ENCODE measurements around the gene CTSD. TPM values are rescaled to one million over a fixed set of nuclear protein-coding genes. Genes with fewer than 3 reads are reported as not detected.

Gene CTSD
- total RNA-seq, 1 donor from 2014 or later: 425 TPM

DNA sequence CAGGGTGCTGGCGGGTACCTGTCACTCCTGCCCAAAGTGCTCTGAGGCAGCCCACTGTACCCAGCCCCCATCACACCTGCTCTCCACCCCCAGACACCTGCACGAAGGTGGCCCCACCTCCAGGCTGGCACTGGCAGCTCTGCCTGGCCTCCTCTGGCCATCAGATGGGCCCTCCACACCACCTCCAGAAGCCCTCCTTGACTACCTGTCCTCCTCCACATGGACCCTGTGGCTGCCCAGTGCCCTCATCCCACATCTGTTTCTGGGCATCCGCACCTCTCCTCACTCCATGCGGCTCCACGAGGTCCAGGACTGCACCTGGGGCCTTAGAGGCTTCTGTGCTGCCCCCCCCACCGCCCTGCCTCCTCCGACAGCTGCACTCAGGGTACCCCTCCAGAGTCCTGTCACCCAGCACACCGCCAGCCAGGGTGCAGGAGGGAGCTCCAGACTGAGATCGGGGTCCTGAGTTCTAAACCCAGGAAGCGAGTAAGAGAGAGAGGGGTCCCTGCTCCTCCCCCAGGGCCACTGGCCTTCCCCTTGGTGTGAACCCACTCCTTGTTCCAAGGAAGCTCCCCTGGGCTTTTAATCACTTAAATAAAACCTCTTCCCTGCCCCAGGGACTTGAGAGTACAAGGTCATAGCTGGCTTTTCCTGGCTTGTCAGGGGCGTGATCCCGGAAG is 1.7 kb downstream of the CTSD start:
- TF ChIP-seq, protein P1, sequence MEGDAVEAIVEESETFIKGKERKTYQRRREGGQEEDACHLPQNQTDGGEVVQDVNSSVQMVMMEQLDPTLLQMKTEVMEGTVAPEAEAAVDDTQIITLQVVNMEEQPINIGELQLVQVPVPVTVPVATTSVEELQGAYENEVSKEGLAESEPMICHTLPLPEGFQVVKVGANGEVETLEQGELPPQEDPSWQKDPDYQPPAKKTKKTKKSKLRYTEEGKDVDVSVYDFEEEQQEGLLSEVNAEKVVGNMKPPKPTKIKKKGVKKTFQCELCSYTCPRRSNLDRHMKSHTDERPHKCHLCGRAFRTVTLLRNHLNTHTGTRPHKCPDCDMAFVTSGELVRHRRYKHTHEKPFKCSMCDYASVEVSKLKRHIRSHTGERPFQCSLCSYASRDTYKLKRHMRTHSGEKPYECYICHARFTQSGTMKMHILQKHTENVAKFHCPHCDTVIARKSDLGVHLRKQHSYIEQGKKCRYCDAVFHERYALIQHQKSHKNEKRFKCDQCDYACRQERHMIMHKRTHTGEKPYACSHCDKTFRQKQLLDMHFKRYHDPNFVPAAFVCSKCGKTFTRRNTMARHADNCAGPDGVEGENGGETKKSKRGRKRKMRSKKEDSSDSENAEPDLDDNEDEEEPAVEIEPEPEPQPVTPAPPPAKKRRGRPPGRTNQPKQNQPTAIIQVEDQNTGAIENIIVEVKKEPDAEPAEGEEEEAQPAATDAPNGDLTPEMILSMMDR (IDR thresholded peaks at IDR 0.05; ENCODE audit: insufficient read depth, low read length, poor library complexity, severe bottlenecking): no peak
- no peaks in the 10 kb centered on the region for H3K27me3 ChIP-seq (ENCODE audit: control insufficient read depth, insufficient read depth, low read length)
- no peaks in the 10 kb centered on the region for H3K36me3 ChIP-seq (ENCODE audit: control insufficient read depth, insufficient read depth, low read length)
- no peak for DNase-seq (ENCODE audit: low read depth)
- peak overlapping the region; percentile 94 for H3K4me3 ChIP-seq (ENCODE audit: low read depth, low read length)

DNA sequence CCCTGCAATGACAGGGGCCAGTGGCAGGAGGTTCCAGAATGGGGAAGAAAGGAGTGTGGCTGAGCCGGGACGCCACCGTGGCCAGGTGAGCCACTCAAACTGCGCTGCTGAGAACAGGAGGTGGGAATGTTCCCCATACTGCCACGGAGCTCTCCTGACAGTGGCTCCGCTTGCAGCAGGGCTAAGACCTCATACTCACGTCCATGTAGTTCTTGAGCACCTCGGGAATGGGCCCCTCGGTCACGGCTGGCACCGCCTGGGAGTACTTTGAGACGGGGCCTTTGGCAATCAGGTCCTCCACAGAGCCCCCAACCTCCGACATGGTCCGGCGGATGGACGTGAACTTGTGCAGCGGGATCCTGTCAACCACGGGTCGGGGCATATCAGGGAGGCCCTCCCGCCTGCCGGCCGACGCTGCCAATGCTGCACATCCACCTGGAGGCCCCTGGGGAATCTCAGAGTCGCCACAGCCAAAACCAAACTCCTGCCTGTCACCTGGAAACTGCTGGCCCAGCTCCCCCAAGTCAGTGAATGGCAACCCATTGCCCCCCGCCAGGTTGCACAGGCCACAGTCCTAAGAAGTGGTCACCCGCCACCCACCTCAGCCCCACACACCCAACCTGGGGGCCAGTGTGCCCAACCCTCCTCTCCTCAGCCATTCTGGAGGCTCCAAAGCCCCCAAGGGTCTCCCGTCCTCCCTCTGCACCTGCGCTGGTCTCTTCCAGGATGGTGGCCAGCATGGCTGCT is 2.4 kb downstream of the CTSD start:
- no peaks in the 10 kb centered on the region for H3K36me3 ChIP-seq (ENCODE audit: control insufficient read depth, insufficient read depth, low read length)
- no peaks in the 10 kb centered on the region for H3K27me3 ChIP-seq (ENCODE audit: control insufficient read depth, insufficient read depth, low read length)
- no peak for DNase-seq (ENCODE audit: low read depth)
- TF ChIP-seq, protein P1 (IDR thresholded peaks at IDR 0.05; ENCODE audit: insufficient read depth, low read length, poor library complexity, severe bottlenecking): no peak
- no peak overlapping the region for H3K4me3 ChIP-seq (ENCODE audit: low read depth, low read length)

DNA sequence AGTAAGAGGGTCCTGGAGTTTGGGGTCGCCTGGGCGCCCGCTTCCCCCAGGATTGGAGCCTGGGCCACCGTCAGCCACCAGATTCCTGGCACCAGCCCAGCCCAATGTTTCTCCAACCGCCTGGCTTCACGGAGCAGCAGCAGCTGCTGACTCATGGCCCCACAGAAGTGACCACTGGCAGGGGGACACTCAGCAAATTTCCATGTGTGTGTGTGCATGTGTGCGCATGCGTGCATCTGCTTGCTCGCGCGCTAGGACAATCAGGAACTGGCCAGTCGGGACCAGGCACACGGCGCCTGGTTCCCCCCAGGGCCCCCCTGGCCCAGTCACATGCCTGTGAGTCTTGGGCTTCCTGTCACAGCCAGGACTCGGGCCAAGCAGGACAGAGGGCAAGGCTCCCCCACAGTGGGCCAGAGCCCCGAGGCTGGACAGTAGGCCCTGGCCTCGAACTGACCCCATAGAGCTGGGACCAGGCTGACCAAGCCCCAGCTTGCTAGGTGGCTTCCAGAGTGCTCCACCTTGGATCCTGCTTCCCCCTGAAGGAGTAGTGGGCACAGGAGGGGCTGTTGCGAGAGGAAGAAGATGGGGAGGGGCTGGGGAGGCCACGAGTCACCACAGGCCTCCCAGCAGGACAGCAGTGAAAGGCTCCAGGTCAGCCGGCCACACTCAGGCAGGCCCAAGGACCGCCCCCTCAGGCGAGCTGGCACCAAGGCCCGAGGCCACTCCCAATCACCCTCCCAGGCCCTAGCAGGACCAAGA is 3.2 kb downstream of the CTSD start:
- TF ChIP-seq, protein P1 (IDR thresholded peaks at IDR 0.05; ENCODE audit: insufficient read depth, low read length, poor library complexity, severe bottlenecking): no peak
- no peak overlapping the region for H3K4me3 ChIP-seq (ENCODE audit: low read depth, low read length)

DNA sequence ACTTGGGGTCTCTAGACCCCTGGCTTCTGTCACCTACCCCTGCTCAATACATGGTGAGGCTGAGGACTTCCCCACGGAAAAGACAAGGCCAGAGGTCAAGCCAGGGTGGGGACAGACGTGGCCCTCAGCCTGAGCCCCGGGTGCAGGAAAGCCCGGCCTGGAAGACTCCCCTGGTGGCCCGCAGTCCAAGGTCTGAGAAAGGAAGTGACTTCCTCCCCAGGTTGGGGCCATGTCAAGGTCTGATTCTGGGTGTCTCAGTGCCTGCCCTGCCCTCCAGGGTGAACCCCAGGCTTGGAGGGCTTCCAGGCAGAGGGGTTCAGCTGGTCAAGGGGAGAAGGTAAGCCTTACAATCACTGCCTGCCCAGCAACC is 3.9 kb downstream of the CTSD start:
- TF ChIP-seq, protein P1 (IDR thresholded peaks at IDR 0.05; ENCODE audit: insufficient read depth, low read length, poor library complexity, severe bottlenecking): no peak
- Histone ChIP-seq H3K36me3 (ENCODE audit: control insufficient read depth, insufficient read depth, low read length) (no peaks in the 10 kb centered on the region), H3K4me3 (ENCODE audit: low read depth, low read length) (no peak overlapping the region), H3K27me3 (ENCODE audit: control insufficient read depth, insufficient read depth, low read length) (no peaks in the 10 kb centered on the region)
- no peak for DNase-seq (ENCODE audit: low read depth)

More for the DNA sequence above, 3.2 kb downstream of the CTSD start:
- Histone ChIP-seq H3K27me3 (ENCODE audit: control insufficient read depth, insufficient read depth, low read length) (no peaks in the 10 kb centered on the region), H3K36me3 (ENCODE audit: control insufficient read depth, insufficient read depth, low read length) (no peaks in the 10 kb centered on the region)
- no peak for DNase-seq (ENCODE audit: low read depth)

DNA sequence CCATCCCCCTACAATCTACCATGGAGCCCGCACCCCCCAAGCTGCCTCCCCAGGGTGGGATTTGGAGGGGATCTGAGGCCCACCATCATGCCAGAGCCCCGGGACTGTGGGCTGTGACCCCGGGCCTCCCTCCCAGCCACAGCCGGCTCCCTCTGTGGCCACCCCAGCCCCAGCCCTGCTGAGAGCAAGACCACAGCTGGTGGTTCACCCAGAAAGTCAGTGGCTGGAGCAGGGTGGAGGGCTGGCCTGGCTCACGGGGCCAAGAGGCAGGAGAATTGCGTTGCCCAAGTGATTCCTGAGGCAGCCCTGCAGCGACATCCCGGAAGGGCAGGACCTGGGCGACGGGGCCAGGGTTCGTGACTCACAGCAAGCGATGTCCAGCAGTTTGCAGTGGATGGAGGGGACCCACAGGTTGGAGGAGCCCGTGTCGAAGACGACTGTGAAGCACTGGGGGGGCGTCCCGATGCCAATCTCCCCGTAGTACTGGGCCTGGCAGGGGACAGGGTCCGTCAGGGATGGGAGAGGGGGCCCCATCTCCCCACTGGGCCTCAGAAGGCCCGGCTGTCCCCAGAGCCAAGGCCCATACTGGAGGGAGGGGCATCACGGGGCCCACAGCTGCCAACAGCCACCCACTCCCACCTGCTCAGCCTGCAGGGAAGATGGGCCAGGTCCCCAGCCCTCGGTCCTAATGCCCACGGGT is 4.4 kb downstream of the CTSD start:
- no peaks in the 10 kb centered on the region for H3K27me3 ChIP-seq (ENCODE audit: control insufficient read depth, insufficient read depth, low read length)
- TF ChIP-seq, protein P1 (IDR thresholded peaks at IDR 0.05; ENCODE audit: insufficient read depth, low read length, poor library complexity, severe bottlenecking): no peak
- no peak overlapping the region for H3K4me3 ChIP-seq (ENCODE audit: low read depth, low read length)
- peaks cover 1% of the 10 kb centered on the region for H3K36me3 ChIP-seq (ENCODE audit: control insufficient read depth, insufficient read depth, low read length)
- DNase-seq (ENCODE audit: low read depth): no peak
